HL-60 (cell line): ENCODE measurements around the gene AHCY.

Experiments
- CTCF ChIP-seq: IDR thresholded peaks from one replicate; pipeline ENCODE4 v1.5.1; 2011; ENCODE audit warnings: low read length, control low read depth, inconsistent platforms; ENCODE audit not compliant: insufficient read depth
- GABPA ChIP-seq: IDR thresholded peaks from 2 replicates; pipeline ENCODE4 v1.6.1; 2012; ENCODE audit warnings: low read depth
- REST ChIP-seq: IDR thresholded peaks from 2 replicates; pipeline ENCODE4 v1.6.1; 2012; ENCODE audit warnings: low read depth; ENCODE audit not compliant: insufficient replicate concordance

GRCh38 chr20:34302723-34303533 lies at the start of gene AHCY:
- TF ChIP-seq CTCF (no peak), GABPA (no peak), REST (no peak)
